ENCODE results near the gene TOMM40.

The TOMM40 gene

DNA sequence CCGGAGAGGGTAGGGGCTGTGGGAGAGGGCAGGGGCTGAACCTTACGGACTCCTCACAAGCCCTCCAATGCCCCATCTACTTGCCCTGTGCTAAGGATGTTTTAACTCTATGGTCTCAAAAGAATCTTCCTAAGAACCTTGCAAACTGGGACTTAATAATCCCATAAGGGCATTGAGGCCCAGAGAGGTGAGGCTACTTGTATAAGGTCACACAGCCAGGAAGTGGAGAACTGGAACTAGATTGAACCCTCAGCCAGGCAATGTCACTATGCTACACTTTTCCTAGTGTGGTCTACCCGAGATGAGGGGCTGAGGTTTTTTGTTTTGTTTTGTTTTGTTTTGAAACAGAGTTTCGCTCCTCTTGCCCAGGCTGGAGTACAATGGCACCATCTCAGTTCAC is 40.5 kb downstream of the TOMM40 start:
- DNase-seq = no peak

DNA sequence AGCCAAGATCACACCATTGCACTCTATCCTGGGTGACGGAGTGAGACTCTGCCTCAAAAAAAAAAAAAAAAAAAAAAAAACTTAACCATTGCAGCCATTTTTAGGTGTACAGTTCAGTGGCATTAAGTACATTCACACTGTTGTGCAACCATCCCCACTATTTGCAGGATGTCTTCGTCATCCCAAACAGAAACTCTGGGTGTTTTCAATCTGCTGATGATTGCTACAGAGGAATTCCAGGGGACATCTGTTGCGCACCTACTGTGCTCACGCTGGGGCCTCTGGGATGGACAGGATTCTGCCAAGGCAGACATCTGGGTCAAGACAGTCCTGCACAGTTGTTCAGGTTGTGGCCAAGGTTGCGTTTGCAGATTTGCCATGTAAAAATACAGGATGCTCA is 48.6 kb downstream of the TOMM40 start:
- no peak for DNase-seq

DNA sequence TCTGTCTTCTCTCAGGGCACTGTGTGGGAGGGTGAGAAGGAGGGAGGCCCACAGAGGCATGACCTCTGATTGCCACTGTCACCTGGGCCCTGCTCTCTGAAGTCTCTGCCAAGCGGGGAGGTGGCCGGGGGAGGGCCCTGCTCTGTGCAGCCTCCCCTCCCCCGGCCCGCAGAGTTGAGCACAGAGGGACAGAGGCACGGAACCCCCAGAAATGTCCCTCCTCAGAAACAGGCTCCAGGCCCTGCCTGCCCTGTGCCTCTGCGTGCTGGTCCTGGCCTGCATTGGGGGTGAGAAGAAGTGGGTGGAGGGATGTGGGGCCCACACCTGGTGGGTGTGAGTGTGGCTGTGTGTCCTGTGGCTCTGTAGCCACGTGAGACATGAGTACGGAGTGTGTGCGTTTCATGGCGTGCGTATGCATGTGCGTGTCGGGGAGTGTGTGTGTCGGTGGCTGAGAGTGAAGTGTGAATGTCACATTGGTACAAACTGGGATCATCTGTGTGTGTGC is 51.1 kb downstream of the TOMM40 start, which contains the start of gene APOC4:
TSS of gene APOC4 (plus strand) at position 171 of the 505 bp plus-strand sequence. CDS start at position 212, 41 bp downstream.
- no peak for DNase-seq

DNA sequence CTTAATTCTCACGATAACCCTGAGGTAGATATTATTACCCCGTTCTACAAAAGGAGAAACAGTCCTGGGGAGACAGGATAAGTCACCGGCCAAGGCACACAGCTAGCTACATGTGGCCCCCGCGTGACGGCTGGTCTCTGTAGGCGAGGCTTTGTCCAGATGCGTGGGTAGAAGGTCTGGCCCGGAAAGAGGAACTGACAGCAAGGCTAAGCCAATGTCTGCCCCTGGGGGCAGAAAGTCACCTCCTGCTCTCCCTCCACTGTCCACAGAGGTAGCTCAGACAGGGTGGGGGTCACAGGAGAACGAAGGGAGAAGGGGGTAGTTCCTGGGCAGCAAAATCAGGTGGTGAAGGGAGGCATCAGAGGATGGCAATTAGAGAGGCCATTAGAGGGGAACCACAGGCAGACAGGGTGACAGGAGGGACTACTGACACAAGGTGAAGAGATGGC is 52.8 kb downstream of the TOMM40 start:
- no peak for DNase-seq

DNA sequence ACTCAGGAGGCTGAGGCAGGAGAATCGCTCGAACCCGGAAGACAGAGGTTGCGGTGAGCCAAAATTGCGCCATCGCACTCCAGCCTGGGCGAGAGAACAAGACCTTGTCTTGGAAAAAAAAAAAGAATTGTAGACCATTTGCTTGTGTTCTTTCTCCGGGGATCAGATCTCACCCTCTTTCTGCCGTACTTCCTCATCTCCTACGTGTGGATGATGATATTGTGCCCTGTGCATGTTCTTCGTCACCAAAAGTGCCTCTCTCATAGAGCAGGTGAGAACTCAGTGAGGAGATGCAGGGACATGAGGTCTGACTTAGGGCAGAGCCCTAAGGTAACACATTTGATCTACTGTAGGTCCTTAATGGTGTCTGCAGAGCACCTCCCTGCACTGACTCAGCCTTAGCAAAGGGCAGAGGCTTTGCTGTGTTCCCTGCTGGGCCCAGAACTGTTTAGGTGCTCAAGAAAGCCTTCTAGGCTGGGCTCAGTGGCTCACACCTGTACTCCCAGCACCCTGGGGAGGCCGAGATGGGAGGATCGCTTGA is 56.1 kb downstream of the TOMM40 start:
- DNase-seq = no peak

DNA sequence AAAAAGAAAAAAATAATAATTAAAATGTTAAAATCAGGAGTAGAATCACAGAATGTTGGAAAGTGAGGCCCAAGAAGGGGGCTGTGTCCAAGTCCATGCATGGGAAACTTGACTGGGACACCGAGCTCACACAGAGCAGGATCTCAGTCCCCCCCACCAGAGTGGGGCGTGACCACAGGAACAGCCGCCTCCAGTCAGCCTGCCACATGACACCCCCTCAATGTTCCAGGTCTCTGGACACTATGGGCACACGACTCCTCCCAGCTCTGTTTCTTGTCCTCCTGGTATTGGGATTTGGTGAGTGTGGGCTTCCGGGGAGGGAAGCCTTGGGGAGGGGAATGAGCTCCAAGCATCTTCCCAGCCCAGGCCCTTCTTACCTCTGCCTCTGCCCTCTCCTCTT is 57.2 kb downstream of the TOMM40 start:
- DNase-seq = no peak

DNA sequence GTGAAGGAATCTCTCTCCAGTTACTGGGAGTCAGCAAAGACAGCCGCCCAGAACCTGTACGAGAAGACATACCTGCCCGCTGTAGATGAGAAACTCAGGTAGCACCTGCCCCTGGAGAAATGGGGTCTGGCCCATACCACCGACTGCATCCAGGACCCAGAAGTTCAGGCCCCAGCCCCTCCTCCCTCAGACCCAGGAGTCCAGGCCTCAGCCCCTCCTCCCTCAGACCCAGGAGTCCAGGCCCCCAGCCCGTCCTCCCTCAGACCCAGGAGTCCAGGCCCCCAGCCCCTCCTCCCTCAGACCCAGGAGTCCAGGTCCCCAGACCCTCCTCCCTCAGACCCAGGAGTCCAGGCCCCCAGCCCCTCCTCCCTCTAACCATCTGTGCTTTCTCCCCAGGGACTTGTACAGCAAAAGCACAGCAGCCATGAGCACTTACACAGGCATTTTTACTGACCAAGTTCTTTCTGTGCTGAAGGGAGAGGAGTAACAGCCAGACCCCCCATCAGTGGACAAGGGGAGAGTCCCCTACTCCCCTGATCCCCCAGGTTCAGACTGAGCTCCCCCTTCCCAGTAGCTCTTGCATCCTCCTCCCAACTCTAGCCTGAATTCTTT is 57.8 kb downstream of the TOMM40 start:
- DNase-seq = peak; percentile 10

DNA sequence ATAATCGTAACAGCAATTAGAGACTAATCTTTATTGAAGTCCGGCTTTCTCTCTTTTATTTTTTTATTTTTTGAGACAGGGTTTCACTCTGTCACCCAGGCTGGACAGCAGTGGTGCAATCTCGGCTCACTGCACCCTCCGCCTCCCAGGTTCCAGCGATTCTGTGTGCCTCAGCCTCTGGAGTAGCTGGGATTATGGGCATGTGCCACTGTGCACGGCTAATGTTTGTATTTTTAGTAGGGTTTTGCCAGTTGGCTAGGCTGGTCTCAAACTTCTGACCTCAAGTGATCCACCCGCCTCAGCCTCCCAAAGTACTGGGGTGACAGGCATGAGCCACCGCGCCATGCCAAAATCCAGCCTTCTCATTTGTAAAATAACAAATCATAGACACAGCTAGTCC is 58.5 kb downstream of the TOMM40 start:
- DNase-seq = no peak

DNA sequence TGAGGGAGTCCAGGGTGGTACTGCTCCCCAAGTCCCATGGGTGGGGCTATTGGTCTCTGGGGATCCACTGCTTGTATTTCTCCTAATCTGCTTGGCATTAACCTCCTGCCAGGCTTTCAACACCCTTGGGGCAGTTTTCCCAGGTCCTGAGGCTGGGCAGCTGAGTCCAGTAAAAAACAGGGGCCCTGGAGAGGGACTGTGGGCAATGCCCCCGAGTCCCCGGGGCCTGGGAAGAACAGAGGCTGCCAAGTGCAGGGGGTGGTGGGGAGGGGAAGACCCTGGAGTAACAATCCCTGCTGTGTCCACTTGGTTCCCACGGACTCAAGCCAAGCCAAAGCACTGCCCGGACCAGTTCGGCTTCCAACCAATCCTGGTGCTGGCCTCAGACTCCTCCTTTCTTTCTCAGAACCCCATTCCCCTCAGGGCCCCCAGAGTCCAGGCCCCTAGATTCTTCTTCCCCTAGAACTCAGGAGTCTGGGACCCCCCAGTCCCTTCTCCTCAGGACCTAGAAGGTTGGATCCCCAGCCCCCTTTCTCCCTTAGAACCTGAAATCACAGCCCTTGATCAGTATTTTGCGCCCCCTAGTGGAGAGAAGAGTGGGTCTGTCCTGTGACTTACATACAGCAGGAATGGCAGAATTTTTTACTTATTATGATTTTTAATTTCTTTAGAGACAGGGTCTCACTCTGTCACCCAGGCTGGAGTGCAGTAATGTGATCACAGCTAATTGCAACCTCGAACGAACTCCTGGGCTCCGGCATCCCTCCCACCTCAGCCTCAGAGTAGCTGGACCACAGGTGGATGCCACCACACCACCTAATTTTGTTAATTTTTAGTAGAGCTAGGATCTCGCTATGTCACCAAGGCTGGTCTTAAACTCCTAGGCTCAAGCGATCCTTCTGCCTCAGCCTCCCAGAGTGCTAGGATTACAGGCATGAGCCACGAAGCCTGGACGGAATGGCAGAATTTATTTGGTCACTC is 60.4 kb downstream of the TOMM40 start:
- peak; percentile 83 for DNase-seq
